ENCODE results near the gene RPL35A. TPM values are rescaled to one million over a fixed set of nuclear protein-coding genes. Genes with fewer than 3 reads are reported as not detected.

RPL35A gene
- total RNA-seq, 1 donor from 2014 or later = 728 TPM

DNA sequence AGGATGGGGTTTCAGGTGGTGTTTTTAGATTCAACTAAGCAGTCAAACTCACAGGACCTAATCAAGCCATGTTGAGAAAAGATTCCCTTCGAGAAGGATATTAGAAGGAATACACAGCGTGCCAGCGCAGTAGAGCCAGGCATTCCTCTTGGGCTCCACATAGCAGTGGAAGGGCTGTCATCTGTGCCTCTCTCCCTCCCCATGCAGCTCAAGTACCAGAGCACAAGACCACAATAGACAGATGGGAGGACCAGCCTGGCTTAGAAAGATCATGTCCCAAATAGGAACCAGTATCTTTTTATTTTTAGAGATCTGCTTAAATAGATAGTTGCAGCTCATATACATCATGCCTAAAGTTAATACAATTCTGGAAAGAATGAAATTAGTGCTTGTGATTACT is 47.9 kb downstream of the RPL35A start:
- Mint-ChIP-seq H3K4me1 (ENCODE audit: low read depth, unreplicated experiment) (peaks cover 11% of the 10 kb centered on the region), H3K9me3 (ENCODE audit: unreplicated experiment) (no peaks in the 10 kb centered on the region), H3K27ac (ENCODE audit: unreplicated experiment) (no peak overlapping the region), H3K4me3 (ENCODE audit: unreplicated experiment) (no peak overlapping the region), H3K27me3 (ENCODE audit: unreplicated experiment) (no peaks in the 10 kb centered on the region), H3K36me3 (ENCODE audit: unreplicated experiment) (no peaks in the 10 kb centered on the region)
- DNase-seq = no peak
- TF ChIP-seq, protein P1, sequence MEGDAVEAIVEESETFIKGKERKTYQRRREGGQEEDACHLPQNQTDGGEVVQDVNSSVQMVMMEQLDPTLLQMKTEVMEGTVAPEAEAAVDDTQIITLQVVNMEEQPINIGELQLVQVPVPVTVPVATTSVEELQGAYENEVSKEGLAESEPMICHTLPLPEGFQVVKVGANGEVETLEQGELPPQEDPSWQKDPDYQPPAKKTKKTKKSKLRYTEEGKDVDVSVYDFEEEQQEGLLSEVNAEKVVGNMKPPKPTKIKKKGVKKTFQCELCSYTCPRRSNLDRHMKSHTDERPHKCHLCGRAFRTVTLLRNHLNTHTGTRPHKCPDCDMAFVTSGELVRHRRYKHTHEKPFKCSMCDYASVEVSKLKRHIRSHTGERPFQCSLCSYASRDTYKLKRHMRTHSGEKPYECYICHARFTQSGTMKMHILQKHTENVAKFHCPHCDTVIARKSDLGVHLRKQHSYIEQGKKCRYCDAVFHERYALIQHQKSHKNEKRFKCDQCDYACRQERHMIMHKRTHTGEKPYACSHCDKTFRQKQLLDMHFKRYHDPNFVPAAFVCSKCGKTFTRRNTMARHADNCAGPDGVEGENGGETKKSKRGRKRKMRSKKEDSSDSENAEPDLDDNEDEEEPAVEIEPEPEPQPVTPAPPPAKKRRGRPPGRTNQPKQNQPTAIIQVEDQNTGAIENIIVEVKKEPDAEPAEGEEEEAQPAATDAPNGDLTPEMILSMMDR (IDR thresholded peaks at IDR 0.05; ENCODE audit: partially characterized antibody, unreplicated experiment) = no peak

Other genes with a start within 250 kb of the RPL35A start
- gene RUBCN, start 213.3 kb upstream of the RPL35A start, total RNA-seq (ENCODE audit: unreplicated experiment) = 46.1 TPM
- gene FYTTD1, start 200.3 kb upstream of the RPL35A start, total RNA-seq (ENCODE audit: unreplicated experiment) = 51.6 TPM
- gene LRCH3, start 158.9 kb upstream of the RPL35A start, total RNA-seq (ENCODE audit: unreplicated experiment) = 79.0 TPM
- gene LMLN, start 10.0 kb downstream of the RPL35A start, total RNA-seq (ENCODE audit: unreplicated experiment) = 3.7 TPM

Measured in glutamatergic neuron (in vitro differentiated cells).